ENCODE results near the gene DDX1.
"Not testable (repeated sequence)": the region's sequence is repeated elsewhere in the genome, so short reads cannot be mapped to it uniquely, and the experiment has no call there.

The DDX1 gene

DNA sequence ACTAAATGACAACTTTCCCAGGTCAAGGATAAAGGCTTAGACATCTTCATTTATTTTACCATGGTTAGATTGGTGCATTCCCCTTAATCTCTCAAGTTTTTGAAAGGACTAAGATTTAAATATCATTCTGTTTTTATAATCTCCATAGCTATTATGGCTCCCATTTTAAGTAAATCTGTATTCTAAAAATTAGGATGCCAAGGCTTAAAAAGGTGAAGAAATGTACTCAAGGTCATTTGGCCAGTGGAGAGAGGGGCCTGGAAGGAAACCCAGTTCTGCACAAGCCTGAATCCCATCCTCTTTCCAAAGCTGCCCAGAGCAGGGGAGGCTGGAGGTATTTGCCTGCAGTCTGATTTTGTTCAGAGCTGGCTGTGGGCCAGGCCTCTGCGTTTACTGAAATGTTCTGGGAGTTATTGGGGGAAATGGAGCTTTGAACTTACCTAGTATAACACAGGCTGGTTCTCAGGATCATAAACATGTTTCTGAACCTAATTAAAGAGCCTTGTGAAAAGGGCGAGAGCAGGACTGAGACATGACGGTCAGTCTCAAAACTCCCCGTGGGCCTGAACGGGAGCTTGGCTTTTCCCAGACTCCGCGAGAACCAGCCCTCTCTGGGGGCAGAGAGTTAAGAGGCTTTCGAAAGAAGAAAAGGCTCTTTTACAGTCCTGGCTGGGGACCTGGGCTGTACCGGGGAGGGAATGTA is 85.6 kb downstream of the DDX1 start:
- DNase-seq: peak; percentile 58

GRCh38 chr2:15678346-15678745 is 86.7 kb downstream of the DDX1 start:
- no peak for DNase-seq

DNA sequence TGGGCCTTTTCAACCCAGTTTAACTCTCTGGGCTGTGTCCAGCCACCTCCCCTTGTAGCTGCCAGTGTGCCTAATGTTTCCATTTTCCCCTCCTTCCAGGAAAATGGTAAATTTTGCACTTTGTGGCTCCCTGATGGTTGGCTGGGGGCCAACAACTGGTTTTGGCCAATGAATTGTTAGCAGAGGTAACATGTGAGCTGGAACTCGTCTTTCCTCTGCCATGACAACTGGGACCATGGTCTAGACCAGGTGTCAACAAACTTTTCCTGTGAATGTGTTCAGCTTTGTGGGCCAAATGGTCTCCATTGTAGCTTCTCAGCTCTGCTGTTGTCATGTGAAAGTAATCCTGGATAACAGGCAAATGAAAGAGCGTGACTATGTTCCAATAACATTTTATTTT is 87.2 kb downstream of the DDX1 start:
- DNase-seq: no peak

- no peak for DNase-seq
These were observed 87.8 kb downstream of the DDX1 start for GRCh38 chr2:15679386-15679924.

DNA sequence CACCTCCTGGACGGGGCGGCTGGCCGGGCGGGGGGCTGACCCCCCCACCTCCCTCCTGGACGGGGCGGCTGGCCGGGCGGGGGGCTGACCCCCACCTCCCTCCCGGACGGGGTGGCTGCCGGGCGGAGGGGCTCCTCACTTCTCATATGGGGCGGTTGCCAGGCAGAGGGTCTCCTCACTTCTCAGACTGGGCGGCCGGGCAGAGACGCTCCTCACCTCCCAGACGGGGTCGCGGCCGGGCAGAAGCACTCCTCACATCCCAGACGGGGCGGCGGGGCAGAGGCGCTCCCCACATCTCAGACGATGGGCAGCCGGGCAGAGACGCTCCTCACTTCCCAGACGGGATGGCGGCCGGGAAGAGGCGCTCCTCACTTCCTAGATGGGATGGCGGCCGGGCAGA is 88.5 kb downstream of the DDX1 start:
- not testable (repeated sequence) for DNase-seq
